NCI-H69 (cell line): ENCODE results near the gene ZNF19.
"Not testable (repeated sequence)": the region's sequence is repeated elsewhere in the genome, so short reads cannot be mapped to it uniquely, and the experiment has no call there.

Experiments
- DNase-seq: peaks from one replicate; lab custom pipeline; 2025; lab: John Stamatoyannopoulos, UW

Gene ZNF19

DNA sequence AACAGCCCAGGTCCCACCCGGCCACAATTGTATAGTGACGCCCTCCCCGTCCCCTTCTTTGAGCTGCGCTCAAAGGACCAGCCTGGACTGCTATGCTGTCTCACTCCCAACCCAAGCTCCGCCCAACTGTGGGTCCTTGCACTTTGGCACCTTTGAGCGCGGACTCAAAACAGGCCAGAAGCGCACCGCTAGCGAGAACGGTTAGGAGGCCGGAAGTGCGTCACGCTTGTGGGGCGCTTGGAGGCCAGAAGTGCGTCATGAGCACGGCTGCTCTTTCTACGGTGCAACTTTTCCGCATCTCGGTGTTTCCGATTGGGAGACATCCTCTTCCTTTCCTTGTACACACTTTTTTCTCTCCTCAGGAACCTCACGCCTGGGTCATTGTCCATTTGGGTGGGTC lies at the start of gene ZNF19:
TSS of gene ZNF19 (minus strand) at position 203 of the 400 bp plus-strand sequence. CDS start 7,210 bp downstream, outside the sequence.
- no peak for DNase-seq

DNA sequence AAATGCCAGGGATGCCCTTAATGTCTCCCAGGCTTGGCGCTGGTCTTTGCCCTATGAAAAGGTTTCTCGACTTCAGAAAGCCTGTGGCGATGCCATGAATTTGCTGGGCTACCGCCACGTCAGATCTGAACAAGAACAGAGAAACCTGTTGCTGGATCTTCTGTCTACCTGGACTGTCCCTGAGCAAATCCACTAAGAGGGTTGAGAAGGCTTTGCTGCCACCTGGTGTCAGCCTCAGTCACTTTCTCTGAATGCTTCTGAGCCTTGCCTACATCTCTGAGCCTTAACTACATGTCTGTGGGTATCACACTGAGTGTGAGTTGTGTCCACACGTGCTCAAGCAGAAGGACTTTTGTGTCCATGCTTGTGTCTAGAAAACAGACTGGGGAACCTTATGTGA lies 48.5 kb upstream of the ZNF19 start:
- DNase-seq = peak; percentile 54

DNA sequence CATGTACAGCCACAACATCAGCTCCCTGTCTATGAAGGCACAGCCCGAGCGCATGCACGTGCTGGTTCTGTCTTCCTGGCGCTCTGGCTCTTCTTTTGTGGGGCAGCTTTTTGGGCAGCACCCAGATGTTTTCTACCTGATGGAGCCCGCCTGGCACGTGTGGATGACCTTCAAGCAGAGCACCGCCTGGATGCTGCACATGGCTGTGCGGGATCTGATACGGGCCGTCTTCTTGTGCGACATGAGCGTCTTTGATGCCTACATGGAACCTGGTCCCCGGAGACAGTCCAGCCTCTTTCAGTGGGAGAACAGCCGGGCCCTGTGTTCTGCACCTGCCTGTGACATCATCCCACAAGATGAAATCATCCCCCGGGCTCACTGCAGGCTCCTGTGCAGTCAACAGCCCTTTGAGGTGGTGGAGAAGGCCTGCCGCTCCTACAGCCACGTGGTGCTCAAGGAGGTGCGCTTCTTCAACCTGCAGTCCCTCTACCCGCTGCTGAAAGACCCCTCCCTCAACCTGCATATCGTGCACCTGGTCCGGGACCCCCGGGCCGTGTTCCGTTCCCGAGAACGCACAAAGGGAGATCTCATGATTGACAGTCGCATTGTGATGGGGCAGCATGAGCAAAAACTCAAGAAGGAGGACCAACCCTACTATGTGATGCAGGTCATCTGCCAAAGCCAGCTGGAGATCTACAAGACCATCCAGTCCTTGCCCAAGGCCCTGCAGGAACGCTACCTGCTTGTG lies 47.8 kb upstream of the ZNF19 start:
- DNase-seq = no peak

DNA sequence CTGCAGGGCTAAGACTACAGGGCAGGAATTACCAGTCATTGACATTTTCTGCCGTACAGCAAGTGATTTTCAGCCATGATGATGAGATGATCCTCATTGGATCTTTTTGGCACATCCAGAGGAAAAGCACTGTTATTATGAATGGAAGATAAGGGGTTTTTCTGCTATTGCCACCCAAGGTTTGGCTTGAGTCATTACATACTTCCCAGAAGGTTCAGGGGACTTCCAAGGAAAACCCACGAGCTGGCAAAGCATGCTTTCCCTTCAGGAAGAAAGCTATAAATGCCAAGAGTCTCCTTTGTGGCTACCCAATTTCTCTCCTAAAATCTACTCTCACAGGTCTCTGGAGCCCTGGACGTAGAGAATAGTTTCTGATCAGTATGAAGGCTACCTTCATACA lies 43.2 kb upstream of the ZNF19 start:
- DNase-seq = no peak

DNA sequence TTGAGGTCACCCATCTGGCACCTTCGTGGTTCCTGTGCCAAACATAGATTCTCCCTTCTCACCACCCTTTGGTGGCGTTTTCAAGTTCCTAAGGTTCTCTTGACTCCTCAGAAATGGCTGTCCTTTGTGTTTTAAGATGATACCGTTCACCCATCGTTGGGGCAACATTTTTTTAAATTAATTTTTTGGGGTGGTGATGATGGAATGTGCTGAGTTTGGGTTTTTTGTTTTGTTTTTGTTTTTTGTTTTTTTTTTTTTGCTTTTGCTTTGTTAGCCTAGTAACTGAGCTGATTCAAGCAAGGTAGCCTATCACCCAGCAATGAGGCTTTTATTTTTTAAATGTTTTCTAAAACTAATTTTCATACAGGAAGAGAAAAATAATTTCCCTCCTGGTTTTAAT lies 39.7 kb upstream of the ZNF19 start:
- no peak for DNase-seq

DNA sequence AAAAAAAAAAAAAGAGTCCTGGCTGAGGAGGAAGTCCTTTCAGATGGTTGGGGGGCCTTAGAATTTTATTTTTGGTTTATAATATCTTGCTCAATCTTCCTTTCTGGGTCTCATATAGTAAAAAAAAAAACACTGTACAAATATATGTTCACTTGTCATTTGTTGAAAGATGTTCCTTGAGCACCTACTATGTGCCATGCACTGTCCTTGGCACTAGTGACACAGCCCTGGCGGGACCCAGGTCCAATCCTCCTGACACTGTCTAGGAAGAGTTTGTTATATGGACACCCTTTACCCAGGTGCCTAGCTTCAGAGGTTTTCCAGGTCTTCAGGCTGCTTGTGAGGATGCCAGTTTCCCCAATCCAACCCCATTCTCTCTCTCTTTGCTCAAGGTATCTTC lies 39.1 kb upstream of the ZNF19 start:
- no peak for DNase-seq

DNA sequence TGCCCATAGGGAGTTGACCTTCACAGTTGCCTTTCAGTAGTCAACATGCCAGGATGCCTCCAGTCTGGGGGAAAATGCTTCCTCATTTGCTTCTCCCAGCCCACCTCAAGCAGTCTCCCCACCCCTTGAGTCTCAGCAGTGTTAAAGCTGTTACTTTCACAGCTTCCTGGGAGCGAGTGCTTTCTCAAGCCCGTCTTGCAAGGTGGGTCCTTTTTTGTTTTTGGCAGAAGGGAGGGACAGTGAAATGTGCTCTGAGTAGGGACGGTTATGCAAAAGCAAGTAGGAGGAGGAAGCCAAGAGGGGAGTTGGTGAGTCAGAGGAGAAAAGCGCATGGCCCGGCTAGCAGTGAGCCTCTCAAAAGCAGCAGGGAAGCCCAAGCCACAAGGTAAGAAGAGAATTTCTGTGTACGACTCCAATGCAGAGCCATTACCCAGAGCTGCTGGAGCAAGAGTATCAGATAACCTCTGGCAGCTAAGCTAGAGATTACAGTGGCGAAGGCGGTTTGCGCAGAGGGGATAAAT lies 37.0 kb upstream of the ZNF19 start, which contains the start of gene CHST4:
TSS of gene CHST4 (plus strand) at position 316 of the 521 bp plus-strand sequence. CDS start 10,252 bp downstream, outside the sequence.
- peak; percentile 48 for DNase-seq

DNA sequence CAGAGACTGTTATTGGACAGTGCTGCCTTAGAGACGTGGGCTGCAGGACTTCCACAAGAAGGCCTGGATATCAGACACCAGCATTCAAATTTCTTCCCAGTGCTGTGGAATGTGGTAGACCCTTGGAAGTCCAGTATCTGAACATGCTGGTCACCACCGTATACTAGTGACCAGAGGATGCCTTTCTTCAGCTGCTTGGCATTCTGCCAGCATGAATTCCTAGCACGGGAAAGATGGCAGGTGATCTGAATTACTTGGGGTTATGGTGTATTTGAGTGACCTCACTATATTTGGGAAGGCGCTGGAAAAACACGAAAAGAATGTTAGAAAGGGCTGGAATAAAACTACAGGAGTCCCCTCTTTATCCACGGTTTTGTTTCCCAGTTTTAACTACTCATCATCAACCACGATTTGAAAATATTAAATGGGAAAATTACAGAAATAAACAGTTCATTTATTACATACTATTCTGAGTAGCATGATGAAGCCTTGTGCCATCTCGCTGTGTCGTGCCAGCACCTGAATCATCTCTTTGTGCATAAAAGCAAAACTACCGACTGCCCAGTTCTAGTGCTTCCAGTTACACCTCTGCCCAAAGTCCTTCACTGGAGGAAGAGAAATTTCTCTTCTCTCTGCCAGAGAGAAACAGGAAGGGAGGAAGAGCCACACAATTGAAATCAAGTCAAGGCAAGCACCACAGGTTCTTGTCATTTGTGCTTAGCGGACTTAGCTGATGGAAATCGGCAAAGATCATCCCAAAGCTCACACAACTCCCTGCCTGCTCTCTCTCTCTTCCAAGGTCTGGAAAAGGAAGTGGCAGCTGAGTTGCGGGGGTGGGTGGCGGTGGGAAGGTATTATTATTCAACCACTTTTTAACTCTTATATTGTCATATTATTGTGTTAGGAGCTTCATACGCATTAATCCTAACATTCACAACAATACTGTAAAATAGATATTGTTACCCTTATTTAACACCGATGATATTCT lies 35.7 kb upstream of the ZNF19 start:
- peak; percentile 5 for DNase-seq

DNA sequence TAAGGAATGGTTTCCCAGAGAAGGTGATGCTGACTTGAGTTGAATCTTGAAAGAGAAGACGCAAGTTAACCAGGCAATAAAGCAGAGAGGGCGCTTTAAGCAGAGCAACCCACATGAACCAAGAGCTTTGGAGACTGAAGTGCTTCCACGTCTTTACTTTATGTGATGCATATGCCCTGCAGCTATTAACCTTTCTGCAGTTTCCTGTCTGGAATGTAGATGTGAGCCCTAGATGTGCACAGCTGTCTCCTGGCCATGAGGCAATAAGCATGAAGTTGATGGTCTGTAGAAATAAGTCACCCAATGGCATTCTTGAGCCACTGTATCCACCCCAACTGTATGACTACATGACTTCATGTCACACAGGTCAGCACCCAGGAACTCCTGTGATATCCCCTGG lies 31.4 kb upstream of the ZNF19 start:
- DNase-seq = peak; percentile 8

DNA sequence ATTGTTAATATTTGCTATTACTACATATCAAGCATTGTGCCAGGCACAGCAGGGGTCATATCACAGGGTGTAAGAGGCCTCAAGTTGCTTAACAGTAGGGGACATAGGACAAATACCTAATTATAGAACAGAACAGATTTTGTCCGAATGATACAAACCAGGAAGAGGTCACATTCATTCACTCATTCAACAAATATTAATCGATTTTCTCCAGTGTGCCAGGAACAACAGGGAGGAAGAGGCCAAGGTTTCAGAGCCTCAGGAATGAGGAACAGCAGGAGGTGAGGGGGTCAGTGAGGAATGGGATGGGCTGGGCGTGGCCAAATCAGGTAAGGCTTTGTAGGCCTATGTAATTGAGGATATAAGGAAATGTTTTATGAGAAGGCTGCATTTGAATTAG lies 25.9 kb upstream of the ZNF19 start:
- peak; percentile 2 for DNase-seq

DNA sequence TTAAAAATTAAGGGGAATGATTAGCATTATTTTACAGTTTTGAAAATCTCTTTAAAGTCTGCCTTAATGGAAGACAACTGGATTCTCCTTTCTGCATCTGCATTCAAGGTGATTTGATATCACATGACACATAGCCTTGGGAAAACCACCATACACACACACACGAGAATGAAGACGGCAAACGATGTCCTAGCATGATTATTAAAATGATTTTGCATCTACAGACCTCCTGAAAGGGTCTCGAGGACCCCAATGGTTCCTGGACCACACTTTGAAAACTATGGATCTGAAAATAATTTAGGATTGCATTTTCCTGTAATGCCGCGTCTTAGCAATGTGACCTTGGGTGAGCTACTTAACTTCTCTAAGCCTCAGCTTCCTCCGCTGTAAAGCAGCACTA lies 25.4 kb upstream of the ZNF19 start:
- DNase-seq = no peak

DNA sequence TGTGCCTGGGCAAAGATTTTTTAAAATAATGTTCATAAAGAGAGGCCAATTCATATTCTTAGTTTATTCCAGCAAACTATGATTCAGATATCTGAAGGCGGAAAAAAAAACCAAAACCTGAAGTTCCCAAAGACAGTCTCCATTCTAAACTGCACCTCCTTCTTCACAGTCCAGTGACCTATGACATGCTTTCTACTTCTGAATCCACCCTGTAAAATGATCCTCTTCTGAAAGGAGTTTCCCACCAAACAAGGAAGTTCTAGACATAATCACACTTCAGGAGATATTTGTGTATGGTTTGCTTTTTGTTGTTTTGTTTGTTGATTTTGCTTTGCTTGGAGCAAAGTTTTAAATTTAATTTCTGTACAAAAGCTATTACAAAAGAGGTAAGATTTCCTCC lies 24.2 kb upstream of the ZNF19 start:
- DNase-seq = no peak

DNA sequence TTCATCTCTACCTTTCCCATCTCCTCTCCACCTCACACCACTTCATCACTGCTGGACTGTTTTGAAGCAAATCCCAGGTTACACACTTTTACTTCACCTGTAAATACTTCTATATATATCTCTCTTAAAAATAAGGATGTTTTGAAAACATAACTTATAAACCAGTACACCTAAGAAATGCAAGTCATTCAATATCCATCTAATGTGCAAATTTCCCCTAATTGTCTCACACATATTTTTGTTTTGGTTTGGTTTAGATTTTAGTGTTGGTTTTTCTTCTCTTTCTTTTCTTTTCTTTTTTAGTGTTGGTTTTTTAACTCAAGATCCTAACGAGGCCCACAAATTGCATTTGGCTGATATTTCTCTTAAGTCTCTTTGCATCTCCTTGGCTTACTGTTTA lies 17.9 kb upstream of the ZNF19 start:
- DNase-seq = no peak

DNA sequence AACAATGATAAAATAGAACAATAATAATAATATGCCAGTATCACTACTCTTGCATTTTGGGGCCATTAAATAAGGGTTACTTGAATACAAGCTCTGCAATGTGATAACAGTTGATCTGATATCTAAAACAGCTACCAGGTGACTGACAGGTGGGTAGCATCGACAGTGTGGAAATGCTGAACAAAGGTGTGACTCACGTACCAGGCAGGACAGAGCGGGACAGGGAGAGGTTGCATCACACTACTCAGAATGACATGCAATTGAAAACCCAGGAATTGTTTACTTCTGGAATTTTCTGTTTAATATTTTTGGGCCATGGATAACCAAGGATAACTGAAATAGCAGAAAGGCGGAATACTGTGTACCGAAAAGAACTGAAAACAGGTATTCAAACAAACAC lies 15.8 kb upstream of the ZNF19 start:
- no peak for DNase-seq

DNA sequence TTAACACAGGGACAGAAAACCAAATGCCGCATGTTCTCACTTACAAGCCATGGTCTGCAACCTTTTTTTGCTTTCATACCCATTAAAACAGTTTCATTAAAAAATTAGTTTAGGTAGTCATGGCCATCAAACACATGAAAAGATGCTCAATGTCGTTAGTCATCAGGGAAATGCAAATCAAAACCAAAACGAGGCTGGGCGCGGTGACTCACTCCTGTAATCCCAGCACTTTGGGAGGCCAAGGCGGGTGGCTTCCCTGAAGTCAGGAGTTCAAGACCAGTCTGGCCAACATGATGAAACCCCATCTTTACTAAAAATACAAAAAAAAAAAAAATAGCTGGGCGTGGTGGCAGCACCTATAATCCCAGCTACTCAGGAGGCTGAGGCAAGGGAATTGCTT lies 14.9 kb upstream of the ZNF19 start:
- not testable (repeated sequence) for DNase-seq

DNA sequence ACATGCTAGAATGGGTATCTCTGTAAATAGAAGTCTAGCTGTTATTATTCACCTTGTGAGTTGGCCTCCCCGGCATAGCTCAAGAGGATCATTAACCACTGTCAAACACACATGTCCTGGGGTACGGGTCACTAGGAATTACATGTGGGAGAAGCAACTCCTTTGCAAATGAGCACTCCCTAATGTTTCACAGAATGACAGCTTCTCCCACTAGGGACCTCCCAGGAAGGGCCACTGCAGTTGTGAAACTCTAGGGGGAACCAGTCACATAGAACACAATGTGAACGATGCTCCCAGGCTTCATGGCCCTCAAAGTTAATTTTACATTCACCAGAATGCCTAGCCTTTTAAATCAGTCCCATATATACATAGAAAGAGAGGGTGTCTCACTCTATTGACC lies 12.4 kb upstream of the ZNF19 start:
- peak; percentile 0 for DNase-seq

DNA sequence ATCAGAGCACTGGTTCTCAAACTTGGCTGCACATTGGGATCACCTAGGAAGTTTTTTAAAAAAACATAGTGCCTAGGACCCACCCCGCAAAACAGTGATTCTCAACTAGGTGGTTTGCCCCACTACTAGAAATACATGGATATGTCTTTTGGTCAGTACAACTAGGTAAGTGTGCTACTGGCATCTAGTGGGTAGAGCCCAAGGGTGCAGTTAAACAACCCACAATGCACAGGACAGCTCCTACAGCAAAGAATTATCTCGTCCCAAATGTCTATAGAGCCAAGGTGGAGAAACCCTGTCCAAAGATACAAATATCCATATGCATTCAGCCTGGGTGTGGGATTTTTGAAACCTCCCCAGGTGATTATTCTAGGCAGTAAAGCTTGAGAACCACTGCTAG lies 11.8 kb upstream of the ZNF19 start:
- no peak for DNase-seq

DNA sequence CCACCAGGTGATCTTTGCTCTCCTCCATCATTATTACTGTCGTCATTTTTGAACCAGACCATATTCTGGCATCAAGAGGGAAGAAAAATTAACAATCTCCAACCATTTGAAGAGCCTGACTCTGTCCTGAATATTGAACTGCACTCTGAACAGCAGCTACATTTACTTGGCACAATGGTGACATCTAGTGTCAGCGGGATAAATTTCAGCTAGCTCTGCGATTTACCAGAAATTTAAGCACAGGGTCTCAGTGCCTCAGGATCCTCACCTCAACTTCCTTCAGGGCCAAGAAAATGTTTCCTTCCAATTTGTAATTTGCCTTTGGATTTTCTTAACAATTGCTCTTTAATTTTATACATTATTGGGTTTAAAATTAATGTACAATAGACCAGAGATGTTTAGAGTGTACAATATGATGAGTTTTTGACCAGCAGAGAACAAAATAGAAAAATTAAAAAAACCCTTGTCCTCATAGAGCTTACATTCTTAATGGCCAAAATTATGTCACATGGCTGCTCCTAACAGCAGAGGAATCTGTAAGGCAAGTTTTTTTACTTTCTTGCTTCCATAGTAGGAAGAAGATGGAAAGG lies 10.7 kb upstream of the ZNF19 start:
- peak; percentile 54 for DNase-seq

DNA sequence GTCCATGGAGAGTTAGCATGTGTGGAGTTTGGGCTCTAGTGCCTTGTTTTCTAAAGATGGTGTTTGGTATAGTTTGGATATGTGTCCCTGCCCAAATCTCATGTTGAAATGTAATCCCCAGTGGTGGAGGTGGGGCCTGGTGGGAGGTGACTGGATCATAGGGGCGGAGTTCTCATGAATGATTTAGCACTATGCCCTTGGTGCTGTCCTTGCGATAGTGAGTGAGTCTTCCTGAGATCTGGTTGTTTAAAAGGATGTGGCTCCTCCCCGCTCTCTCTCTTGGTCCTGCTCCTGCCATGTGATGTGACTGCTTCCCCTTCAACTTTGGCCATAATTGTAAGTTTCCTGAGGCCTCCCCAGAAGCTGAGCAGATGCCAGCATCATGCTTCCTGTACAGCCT lies 8.9 kb upstream of the ZNF19 start:
- DNase-seq = no peak

DNA sequence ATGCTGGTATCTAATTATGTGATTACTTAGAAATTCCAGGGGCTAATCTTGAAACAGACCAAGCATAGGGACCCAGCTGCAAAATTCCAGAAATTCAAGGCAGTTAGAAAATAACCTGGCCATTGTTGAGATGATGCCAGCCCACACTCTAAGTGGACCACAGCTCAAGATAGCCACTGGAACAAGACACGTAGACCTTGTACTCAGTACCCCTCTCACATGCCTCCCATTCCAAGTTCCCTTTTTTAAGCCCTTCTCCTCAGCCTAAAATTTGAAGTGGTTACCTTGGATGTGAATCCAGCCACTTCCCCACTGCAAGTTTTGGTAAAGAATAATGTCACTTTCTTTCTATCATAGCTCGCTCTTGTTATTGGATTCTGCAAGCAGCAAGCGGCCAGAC lies 4.1 kb upstream of the ZNF19 start:
- DNase-seq = no peak

DNA sequence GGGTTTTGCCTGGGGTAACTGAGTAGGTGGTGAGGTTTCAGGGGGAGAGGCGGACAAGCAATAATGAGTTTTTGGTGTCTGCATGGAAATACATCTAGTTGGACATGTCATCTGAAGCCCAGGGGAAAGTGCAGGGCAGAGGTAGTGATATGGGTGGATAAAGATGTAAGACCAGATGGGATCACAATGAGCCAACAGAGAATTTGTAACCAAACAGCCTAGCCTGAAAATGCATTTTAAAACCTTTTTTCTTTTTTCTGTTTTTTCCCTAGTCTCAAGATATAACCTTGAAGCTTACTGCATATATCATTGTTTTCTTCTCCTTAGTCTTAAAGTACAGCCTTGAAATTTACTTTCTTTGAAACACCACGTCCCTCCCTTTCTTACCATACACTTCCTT lies 3.7 kb upstream of the ZNF19 start:
- DNase-seq = no peak

DNA sequence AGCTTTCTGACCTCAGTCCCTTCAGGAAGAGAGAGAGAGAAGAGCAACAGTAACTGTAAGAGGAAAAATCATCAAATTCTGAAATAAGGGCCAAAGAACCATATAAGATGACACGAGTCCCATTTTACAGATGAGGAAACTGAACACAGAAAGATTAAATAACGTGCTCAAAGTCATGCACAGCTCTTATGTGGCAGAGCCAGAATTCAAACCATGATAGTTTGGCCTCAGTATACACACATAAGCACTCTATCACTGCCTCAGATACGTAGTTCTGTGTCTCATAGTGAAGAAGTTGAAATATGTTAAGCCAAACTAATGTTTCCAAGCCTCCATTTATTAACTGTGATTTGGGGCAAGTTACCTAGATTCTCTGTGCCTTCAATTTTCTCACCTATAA lies 1.9 kb upstream of the ZNF19 start:
- no peak for DNase-seq
